Liver (tissue), 3 donors: ENCODE measurements around the gene ZNF785.

Source experiments
- CTCF ChIP-seq: fragments of 150-350 bp; IDR thresholded peaks from 2 replicates; pipeline ENCODE4 v1.5.1; 2017; ENCODE audit warnings: improper control_type of control experiment, low read depth, low read length; ENCODE audit not compliant: missing input control
- REST ChIP-seq: IDR thresholded peaks from 2 replicates; pipeline ENCODE4 v1.6.1; 2016; ENCODE audit warnings: antibody characterized with exemption, mild to moderate bottlenecking
- RXRA ChIP-seq, 2 donors: IDR thresholded peaks; 2 replicates each; pipeline ENCODE4 v1.6.1; 2017 to 2018; ENCODE audit warnings: antibody characterized with exemption in 2 of 2, mild to moderate bottlenecking in 1 of 2
- SP1 ChIP-seq: IDR thresholded peaks from 2 replicates; pipeline ENCODE4 v1.6.1; 2018; ENCODE audit warnings: antibody characterized with exemption, mild to moderate bottlenecking
- donor health status: healthy.
- donor health status: healthy.

GRCh38 chr16:30585022-30585399, 486 bp downstream of the ZNF785 start:
- TF ChIP-seq RXRA (IDR thresholded peaks at IDR 0.05) (no peak), SP1 (no peak), REST (no peak), CTCF (no peak)
